Peyer's patch (tissue), 4 donors: ENCODE results near the gene RBM33. TPM values are rescaled to one million over a fixed set of nuclear protein-coding genes. Genes with fewer than 3 reads are reported as not detected.

Experiments used
- DNase-seq, 3 donors: peaks; one replicate each; pipeline ENCODE4 v3.0.0-alpha.2; 2017 to 2019
- H3K27ac ChIP-seq, 4 donors: fragments of 200-600 bp; sonication (generic); one replicate each; pipeline ENCODE4 v1.5.1; 2016 to 2019
- H3K27me3 ChIP-seq, 2 donors: fragments of 200-600 bp; sonication (generic); one replicate each; pipeline ENCODE4 v1.5.1; 2019
- H3K36me3 ChIP-seq, 3 donors: fragments of 200-600 bp; sonication (generic); one replicate each; pipeline ENCODE4 v1.5.1; 2016 to 2019
- H3K4me1 ChIP-seq, 4 donors: fragments of 200-600 bp; sonication (generic); one replicate each; pipeline ENCODE4 v1.5.1; 2016 to 2019
- H3K4me3 ChIP-seq, 4 donors: fragments of 200-600 bp; sonication (generic); 1 replicate in 3 of 4; 2 replicates in 1 of 4; pipeline ENCODE4 v1.5.1; 2016 to 2019; ENCODE audit warnings: mild to moderate bottlenecking in 1 of 4
- H3K9me3 ChIP-seq, 4 donors: fragments of 200-600 bp; sonication (generic); one replicate each; pipeline ENCODE4 v1.5.1; 2016 to 2019; ENCODE audit warnings: mild to moderate bottlenecking in 1 of 4
- POLR2A ChIP-seq, 2 donors: fragments of 450-650 bp; IDR thresholded peaks; one replicate each; pipeline ENCODE4 v1.5.1; 2017; ENCODE audit warnings: antibody characterized with exemption in 2 of 2, mild to moderate bottlenecking in 2 of 2, moderate library complexity in 2 of 2
- total RNA-seq, 4 donors: library from RNA; depleted of rRNA; stranded (reverse); fragments of >200 nt; gene quantifications; one replicate each; pipeline ENCODE4 v1.1.0, GENCODE V29; 2016
- TF ChIP-seq, protein P1 (sequence below), 6 experiments: fragments of 450-650 bp in 4 of 6; fragments of 200-600 bp in 2 of 6; sonication (generic) in 1 of 6; IDR thresholded peaks; one replicate each; pipeline ENCODE4 v1.5.1; 2017 to 2019; ENCODE audit warnings: antibody characterized with exemption in 6 of 6, mild to moderate bottlenecking in 3 of 6, moderate library complexity in 1 of 6

Gene RBM33
- total RNA-seq, 4 donors from 2014 or later, result 87.4 to 191 (median 123) TPM

DNA sequence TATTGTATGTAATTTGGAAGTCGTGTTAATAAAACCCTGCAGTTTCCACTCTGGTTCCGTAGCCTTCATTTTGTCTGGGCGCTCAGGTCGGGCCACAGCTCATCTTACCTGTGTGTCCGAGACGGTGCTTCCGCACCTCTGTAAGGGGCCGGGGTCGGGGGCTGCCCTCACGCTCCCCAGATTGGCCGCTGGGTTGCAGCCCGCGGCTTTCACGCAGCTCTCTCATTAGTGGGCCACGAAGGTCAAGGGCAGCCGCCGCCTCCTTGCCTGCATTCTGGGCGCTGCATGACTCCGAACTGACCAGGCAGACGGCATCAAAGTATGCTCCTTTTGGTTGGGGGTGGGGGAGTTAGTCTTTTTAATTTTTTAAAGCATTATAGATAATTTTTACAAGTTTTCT is 137.0 kb downstream of the RBM33 start:
- H3K4me3 ChIP-seq, result no peak overlapping the region
- no peak overlapping the region for H3K27ac ChIP-seq
- no peaks in the 10 kb centered on the region for H3K4me1 ChIP-seq
- H3K9me3 ChIP-seq, result no peaks in the 10 kb centered on the region
- peaks cover 0 to 57% (median 0%) of the 10 kb centered on the region in 3 donors for H3K36me3 ChIP-seq
- DNase-seq, result peak in 1 of 3 donors; percentile 32
- no peaks in the 10 kb centered on the region for H3K27me3 ChIP-seq
- no peak for TF ChIP-seq POLR2A (IDR thresholded peaks at IDR 0.05)
- TF ChIP-seq, protein P1, sequence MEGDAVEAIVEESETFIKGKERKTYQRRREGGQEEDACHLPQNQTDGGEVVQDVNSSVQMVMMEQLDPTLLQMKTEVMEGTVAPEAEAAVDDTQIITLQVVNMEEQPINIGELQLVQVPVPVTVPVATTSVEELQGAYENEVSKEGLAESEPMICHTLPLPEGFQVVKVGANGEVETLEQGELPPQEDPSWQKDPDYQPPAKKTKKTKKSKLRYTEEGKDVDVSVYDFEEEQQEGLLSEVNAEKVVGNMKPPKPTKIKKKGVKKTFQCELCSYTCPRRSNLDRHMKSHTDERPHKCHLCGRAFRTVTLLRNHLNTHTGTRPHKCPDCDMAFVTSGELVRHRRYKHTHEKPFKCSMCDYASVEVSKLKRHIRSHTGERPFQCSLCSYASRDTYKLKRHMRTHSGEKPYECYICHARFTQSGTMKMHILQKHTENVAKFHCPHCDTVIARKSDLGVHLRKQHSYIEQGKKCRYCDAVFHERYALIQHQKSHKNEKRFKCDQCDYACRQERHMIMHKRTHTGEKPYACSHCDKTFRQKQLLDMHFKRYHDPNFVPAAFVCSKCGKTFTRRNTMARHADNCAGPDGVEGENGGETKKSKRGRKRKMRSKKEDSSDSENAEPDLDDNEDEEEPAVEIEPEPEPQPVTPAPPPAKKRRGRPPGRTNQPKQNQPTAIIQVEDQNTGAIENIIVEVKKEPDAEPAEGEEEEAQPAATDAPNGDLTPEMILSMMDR (IDR thresholded peaks at IDR 0.05), result no peak

DNA sequence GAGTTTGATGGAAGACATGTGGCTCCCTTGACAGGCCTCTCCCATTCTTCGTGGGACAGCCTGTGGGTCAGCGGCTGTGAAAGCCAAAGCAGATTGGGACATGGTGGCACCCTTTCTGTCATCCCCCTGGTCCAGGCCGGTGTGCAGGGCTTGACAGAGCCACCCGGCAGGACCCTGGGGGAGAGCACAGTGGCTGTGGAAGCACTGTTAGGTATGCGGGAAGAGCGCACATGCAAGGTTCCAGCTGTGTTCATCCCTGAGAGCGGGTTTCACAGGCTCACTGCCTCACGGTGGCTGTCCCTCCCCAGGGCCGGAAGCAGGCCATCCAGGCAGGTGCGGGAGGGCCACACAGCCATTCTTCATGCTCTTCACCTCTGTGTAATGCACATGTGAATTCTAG is 138.0 kb downstream of the RBM33 start:
- TF ChIP-seq POLR2A (IDR thresholded peaks at IDR 0.05), result no peak
- TF ChIP-seq, protein P1 (IDR thresholded peaks at IDR 0.05), result no peak
- H3K36me3 ChIP-seq, result peaks cover 0 to 50% (median 0%) of the 10 kb centered on the region in 3 donors
- H3K4me3 ChIP-seq, result no peak overlapping the region

DNA sequence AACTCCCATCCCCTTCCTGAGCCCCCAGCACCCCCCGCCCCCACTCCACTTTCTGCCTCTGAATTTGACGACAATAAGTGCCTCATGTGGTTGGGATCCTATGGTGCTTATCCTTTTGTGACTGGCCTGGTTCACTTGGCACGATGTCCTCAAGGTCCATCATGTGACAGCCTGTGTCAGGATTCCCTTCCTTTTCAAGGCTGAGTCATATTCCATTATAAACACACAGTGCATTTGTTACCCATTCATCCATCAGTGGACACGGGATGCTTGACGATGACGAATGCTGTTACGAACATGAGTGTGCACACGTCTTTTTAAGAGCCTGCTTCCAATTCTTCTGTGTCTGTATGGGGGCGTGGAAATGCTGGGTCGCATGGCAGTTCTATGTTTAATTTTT is 141.1 kb downstream of the RBM33 start:
- Histone ChIP-seq H3K36me3 (peaks cover 0 to 21% (median 0%) of the 10 kb centered on the region in 3 donors), H3K27me3 (peaks cover 0 to 11% of the 10 kb centered on the region in 2 donors), H3K4me3 (no peak overlapping the region), H3K4me1 (peaks cover 0 to 9% (median 0%) of the 10 kb centered on the region in 4 donors), H3K9me3 (no peaks in the 10 kb centered on the region), H3K27ac (no peak overlapping the region)
- DNase-seq, result peak in 2 of 3 donors; percentile 17 to 24
- TF ChIP-seq, protein P1 (IDR thresholded peaks at IDR 0.05), result no peak
- no peak for TF ChIP-seq POLR2A (IDR thresholded peaks at IDR 0.05)

More for the DNA sequence above, 138.0 kb downstream of the RBM33 start:
- peaks cover 0 to 8% (median 0%) of the 10 kb centered on the region in 4 donors for H3K4me1 ChIP-seq
- no peaks in the 10 kb centered on the region for H3K9me3 ChIP-seq
- no peak overlapping the region for H3K27ac ChIP-seq
- DNase-seq, result peak in 2 of 3 donors; percentile 11 to 23
- peaks cover 0 to 7% of the 10 kb centered on the region in 2 donors for H3K27me3 ChIP-seq

DNA sequence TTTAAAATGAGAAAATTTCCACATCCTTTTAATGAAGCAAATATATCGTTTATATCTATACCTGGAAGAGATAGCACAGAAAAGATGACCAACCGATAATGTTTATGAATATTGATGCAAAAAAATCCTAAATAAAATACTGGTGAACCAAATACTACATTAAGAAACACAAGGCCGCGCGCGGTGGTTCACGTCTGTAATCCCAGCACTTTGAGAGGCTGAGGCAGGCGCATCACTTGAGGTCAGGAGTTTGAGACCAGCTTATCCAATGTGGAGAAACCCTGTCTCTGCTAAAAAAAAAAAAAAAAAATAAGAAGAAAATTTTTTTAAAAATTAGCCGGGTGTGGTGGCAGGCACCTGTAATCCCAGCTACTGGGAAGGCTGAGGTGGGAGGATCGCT is 142.0 kb downstream of the RBM33 start:
- Histone ChIP-seq H3K36me3 (peaks cover 0 to 12% (median 0%) of the 10 kb centered on the region in 3 donors), H3K9me3 (no peaks in the 10 kb centered on the region), H3K4me3 (no peak overlapping the region), H3K27ac (no peak overlapping the region), H3K4me1 (peaks cover 0 to 9% (median 0%) of the 10 kb centered on the region in 4 donors), H3K27me3 (peaks cover 0 to 11% of the 10 kb centered on the region in 2 donors)
- peak in 1 of 3 donors; percentile 44 for DNase-seq
- TF ChIP-seq, protein P1 (IDR thresholded peaks at IDR 0.05), result no peak
- TF ChIP-seq POLR2A (IDR thresholded peaks at IDR 0.05), result no peak

DNA sequence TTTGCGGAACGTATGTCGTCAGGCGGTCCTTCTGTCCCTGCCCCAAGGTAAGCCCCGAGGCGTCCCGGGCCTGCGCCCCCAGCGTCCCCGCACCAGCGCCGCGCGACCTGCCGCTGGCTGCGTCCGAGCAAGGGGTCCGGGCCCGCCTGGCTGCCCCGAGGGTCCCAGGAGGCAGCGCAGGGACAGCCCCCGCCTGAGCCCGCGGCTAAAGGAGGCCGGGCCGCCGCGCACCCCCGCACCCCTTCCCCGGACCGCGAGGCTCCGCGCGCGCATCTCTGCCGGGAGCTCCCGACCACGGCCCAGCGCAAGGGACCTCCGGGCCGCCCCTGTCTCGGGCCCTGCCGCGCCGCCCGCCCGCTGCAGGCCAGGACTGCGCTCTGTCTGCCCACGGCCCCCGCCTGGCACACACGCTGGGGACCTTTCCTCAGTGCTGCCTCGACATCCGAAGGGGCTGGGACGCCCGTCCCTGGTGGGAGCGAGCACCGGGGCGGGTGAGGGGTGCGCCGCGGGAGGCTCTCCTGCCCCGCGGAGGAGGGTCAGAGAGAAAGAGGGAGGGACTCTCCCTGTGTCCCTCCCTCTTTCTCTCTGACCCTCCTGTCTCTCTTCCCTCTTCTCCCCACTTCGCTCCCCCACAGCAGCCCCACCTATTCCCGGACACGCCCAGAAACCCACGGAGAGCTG is 142.8 kb downstream of the RBM33 start:
- Histone ChIP-seq H3K27ac (no peak overlapping the region), H3K36me3 (peaks cover 0 to 4% (median 0%) of the 10 kb centered on the region in 3 donors), H3K9me3 (no peaks in the 10 kb centered on the region), H3K27me3 (peaks cover 0 to 11% of the 10 kb centered on the region in 2 donors), H3K4me1 (peaks cover 0 to 9% (median 0%) of the 10 kb centered on the region in 4 donors), H3K4me3 (peak overlapping the region in 3 of 4 donors; percentile 14 to 40 (median 32))
- TF ChIP-seq, protein P1 (IDR thresholded peaks at IDR 0.05), result no peak
- TF ChIP-seq POLR2A (IDR thresholded peaks at IDR 0.05), result no peak
- DNase-seq, result peak in 2 of 3 donors; percentile 43 to 46
